ENCODE measurements around the gene FAM241A. TPM values are rescaled to one million over a fixed set of nuclear protein-coding genes. Genes with fewer than 3 reads are reported as not detected.

Gene FAM241A
- total and polyA plus RNA-seq, 9 of the 15 experiments (the other 6 are each of a cell fraction or from before 2014, with no cell fraction given) = 2.3 to 8.5 (median 5.3) TPM

- TF ChIP-seq ZNF592 (IDR thresholded peaks at IDR 0.05) (0 out of 2 replicates have a peak, but pooled peaks have one; percentile 29), GATAD2A (IDR thresholded peaks at IDR 0.05) (no peak), ZNF239 (CRISPR knock-in tag; IDR thresholded peaks at IDR 0.05) (0 out of 2 replicates have a peak, but pooled peaks have one; percentile 9), BRD9 (IDR thresholded peaks at IDR 0.05; ENCODE audit: low read depth, partially characterized antibody) (peak; percentile 58), ERF (CRISPR knock-in tag; IDR thresholded peaks at IDR 0.05) (no peak), ELK1 (CRISPR knock-in tag; IDR thresholded peaks at IDR 0.05) (no peak), ZNF24 (IDR thresholded peaks at IDR 0.05) (no peak), L3MBTL2 (IDR thresholded peaks at IDR 0.05) (peak; percentile 93), COPS2 (conservative IDR thresholded peaks at IDR 0.05) (no peak), BRD4 (IDR thresholded peaks at IDR 0.05) (no peak; the same call in 1 of the 2 replicates), CEBPG (CRISPR knock-in tag; IDR thresholded peaks at IDR 0.05) (peak; percentile 89), CEBPG (tag; conservative IDR thresholded peaks at IDR 0.05 in 1 of 2, IDR thresholded peaks at IDR 0.05 in 1 of 2) (peak; percentile 84 to 94), NR2F6 (CRISPR knock-in tag; IDR thresholded peaks at IDR 0.05) (no peak), DACH1 (IDR thresholded peaks at IDR 0.05; ENCODE audit: partially characterized antibody) (no peak), HCFC1 (IDR thresholded peaks at IDR 0.05; ENCODE audit: low read depth, low read length) (peak; percentile 57; the same call in 1 of the 2 replicates), SMARCB1 (IDR thresholded peaks at IDR 0.05; ENCODE audit: insufficient read length, low read depth) (no peak), ZNF561 (CRISPR knock-in tag; conservative IDR thresholded peaks at IDR 0.05) (no peak), PHB (CRISPR knock-in tag; IDR thresholded peaks at IDR 0.05) (no peak), ARID4B (CRISPR knock-in tag; IDR thresholded peaks at IDR 0.05) (no peak), ZNF175 (CRISPR knock-in tag; IDR thresholded peaks at IDR 0.05; ENCODE audit: low read depth) (0 out of 2 replicates have a peak, but pooled peaks have one; percentile 50)
Measured at GRCh38 chr4:112230879-112231778, 85.9 kb downstream of the FAM241A start (continued).

All from K562 (cell line).